GM04504 (cell line): ENCODE data around the gene TNFAIP8L2.
"Not testable (repeated sequence)": the region's sequence is repeated elsewhere in the genome, so short reads cannot be mapped to it uniquely, and the experiment has no call there.

Source experiments
- DNase-seq: peaks from one replicate; pipeline ENCODE4 v3.0.0-alpha.2; 2012; ENCODE audit warnings: low read depth

The TNFAIP8L2 gene

GRCh38 chr1:151192047-151192446 is 35.6 kb downstream of the TNFAIP8L2 start:
- DNase-seq: no peak

DNA sequence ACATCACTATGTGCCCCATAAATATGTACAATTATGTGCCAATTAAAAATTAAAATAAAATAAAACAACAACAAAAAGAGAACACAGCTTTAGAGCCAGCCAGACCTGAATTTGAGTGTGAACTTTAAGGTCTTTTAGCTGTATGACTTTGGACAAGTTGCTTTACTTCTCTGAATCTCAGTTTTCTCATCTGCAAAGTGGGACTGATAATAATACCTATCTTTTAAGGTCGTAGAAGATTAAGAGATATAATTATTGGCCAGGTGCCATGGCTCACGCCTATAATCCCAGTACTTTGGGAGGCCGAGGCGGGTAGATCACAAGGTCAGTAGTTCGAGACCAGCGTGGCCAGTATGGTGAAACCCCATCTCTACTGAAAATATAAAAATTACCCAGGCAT is 36.9 kb downstream of the TNFAIP8L2 start:
- DNase-seq: no peak

DNA sequence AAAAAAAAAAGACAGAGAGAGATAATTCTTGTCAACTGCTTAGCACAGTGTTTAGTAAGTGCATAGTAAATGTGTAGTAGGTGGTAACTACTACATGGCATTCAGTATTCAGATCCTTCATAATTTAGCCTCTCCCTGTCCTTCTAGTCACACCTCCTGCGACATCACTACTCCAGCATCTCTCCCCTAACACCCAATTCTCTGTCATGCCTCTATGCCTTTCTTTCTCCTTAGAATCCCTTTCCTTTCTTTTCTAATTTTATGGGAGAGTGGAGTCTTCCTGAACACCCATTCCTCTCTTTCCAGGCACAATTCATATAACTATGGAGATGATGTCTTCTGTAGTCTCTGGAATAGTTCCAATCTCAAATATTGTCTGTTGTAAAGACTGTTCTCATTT is 37.4 kb downstream of the TNFAIP8L2 start:
- no peak for DNase-seq

DNA sequence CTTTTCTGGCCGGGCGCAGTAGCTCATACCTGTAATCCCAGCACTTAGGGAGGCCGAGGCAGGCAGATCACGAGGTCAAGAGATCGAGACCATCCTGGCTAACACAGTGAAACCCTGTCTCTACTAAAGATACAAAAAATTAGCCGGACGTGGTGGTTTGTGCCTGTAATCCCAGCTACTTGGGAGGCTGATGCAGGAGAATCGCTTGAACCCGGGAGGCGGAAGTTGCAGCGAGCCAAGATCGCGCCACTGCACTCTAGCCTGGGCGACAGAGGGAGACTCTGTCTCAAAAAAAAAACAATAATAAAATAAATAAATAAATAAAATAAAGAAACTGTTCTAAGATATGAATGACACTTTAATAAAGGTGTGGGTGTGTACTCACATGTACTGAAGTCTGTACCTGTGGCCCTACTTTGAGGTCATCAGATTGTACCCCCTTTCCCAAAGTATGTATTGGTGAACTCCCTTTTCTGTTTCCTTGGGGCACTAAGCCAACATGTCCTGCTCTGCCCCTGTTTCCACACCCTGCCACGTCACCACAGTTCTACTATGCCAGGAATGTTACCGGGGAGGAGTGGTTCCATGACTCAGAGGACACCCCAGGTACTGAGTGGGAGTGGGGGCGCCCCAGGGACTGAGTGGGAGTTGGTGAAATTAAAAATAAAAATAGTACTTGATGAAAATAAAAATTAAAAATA is 38.6 kb downstream of the TNFAIP8L2 start:
- DNase-seq: peak; percentile 78

DNA sequence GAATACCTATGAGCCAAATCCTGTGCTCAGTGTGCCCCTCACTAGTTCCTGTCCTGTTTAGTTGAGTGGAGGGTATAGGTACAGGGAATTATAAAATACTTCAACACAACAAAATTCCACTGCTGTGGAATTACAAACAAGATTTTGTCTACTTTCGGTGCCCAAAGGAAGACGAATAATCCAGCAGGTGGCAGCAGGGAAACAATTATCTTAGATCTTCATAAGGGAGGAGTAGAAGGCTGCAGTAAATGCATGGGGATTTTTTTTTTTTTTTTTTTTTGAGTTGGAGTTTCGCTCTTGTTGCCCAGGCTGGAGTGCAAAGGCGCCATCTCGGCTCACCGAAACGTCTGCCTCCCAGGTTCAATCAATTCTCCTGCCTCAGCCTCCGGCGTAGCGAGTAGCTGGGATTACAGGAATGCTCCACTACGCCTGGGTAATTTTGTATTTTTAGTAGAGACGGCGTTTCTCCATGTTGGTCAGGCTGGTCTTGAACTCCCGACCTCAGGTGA is 39.9 kb downstream of the TNFAIP8L2 start:
- DNase-seq: peak; percentile 79

DNA sequence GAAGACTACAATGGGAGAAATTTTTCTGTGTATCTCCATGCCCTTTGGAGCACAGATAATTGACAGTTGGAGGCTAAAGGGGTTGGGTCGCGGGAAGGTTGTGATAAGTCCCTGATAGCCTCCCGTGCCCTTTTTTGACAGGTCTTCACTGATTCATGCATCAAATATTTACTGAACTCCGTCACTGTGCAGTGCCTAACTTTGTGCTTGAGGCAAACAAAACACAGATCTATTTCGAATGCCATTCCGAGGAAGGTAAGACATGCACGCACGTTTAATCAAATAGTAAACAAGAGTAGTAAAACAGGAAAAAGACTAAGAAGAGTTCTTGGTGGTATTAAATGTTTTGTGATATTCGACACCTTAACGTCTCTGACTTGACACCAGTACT is 41.4 kb downstream of the TNFAIP8L2 start:
- no peak for DNase-seq

DNA sequence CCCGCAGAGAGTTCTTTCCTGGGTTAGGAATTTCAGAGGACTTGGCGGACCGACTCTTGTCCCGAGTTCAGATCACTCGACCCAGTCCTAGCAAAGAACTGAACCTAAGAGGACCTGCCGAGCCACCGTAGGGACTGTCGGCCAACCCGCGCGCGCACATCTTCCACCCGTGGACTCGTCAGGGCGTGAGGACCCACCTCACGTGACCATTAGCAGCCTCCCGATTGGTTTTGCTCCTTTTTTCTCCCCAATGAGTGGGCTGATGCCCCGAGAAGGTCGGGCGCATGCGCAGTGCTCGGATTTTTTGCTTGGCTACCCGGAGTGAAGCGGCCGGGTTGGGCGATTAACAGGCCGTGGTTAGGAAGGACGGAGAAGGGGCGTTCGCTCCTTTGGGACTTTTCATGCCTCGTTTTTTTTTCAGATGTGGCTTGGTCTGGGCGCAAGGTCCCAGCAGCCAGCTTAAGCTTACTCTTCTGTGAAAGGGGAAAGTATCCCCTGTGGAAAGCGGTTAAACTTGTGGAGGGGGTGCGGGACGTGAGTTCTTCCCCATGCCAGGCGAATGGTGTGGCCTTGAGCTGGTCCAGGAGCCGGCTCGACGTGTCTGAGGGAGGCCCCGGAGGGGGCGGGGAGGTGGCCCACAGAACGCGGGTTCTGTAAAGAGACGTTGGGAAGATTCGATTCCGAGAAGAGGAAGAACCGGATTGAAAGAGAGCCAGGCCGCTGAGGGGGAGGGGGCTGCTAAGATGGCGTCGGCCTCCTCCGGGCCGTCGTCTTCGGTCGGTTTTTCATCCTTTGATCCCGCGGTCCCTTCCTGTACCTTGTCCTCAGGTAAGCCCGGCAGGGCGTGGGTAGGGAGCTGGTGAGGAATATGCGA is 42.0 kb downstream of the TNFAIP8L2 start, which contains the start of gene PIP5K1A:
TSS of gene PIP5K1A (plus strand) at position 299 of the 874 bp plus-strand sequence. CDS start at position 744, 445 bp downstream.
- DNase-seq: peak; percentile 98

GRCh38 chr1:151199873-151200581 is 43.6 kb downstream of the TNFAIP8L2 start:
- peak; percentile 68 for DNase-seq

DNA sequence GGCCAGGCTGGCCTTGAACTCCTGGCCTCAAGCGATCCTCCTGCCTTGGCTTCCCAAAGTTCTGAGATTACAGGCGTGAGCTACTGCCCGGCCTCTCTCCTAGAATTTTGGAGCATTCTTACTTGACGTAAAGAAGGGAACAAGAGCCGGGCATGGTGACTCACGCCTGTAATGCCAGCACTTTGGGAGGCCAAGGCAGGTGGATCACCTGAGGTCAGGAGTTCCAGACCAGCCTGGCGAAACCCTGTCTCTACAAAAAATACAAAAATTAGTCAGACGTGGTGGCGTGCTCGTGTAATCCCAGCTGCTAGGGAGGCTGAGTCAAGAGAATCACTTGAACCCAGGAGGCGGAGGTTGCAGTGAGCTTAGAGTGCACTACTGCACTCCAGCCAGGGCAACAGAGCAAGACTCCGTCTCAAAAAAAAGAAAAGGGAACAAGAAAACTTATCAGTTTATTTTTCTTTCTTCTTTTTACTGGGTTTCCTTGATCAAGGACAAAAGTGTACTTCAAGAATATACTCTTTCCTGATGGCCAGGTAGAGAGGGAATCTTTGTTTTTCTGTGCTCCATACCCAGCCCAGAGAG is 49.0 kb downstream of the TNFAIP8L2 start:
- DNase-seq: not testable (repeated sequence)
